GDM1 (cell line): ENCODE data around the gene LINGO1.

Source experiments
- DNase-seq: peaks from one replicate; lab custom pipeline; 2025; lab: John Stamatoyannopoulos, UW

The LINGO1 gene

DNA sequence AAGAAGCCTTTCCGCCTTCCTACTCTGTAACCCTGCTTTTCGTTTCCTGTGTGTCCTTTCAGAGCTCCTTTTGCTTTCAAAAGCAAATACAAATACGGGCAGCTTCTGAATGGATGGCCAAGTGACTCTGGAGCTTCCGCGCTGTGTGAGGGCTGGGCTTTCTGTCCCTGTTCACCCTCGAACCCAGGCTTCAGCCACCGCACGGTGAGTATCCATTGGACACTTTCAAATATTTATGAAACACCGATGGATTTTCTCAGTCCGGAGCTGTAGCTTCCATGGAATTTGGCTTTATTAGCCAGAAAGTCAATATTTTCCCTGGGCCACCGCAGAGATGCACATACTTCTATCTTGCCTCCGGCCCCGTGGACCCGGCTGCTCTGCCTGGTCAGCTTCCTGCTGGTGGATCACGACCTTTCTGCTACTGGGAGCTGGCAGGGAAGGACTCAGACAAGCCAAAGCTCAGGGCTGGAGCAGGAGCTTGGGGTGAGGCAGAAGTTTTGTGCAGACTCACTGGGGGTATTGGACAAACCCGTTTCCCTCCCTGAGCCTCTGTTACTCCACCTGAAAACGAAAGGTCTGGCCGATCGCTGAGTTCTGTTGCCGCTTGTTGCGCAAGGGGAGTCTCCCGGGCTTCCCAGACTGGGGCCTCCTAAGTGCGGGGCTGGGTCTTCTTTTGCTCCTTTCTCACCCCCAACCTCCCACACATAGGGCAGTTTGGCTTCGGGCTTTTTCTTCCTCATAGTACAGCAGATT, 63.6 kb downstream of the LINGO1 start:
- DNase-seq, result no peak

DNA sequence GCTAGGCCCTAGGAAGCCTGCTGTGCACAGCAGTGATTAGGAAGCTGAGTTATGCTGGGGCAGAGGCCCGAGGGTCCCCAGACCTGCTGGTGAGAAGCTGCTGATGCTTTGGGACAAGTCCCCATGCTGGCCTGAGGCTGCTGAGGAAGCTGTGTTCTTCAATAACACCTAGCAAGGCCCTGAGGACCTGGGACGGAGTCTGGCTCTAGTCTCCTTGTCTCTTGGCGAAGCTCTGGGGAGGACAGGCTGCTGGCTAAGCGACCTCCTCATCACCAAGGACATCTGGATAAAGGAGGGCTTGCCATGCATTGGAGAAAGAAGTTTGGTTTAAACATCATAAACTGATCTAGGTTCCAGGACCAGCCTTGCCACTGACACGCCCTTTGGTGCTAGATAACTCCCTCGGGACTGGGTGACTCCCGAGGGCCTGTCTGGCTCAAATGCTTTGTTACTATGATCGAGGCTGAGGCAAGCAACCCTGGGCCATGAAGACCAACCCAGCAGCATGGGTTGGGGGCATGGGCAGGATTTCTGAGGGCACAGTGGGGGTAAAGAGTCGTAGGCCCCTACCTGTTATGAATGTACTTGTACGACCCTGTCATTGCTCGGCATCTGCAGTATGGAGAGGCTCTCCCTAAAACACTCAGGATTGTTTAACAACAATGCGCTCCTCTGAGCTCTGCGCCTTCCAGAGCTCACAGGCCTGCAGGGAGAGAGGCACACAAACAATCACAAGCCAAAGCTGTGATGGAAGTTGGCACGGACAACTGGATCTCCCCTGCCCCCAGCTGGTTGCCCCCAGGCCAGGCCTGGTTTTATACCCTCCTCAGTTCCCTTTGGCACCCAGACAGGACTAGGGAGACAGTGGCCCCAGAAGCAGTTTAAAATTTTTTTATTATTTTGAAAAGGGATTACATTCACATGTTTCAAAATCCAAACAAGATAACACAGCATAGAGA, 64.4 kb downstream of the LINGO1 start:
- DNase-seq, result no peak

GRCh38 chr15:77567202-77567601, 65.5 kb downstream of the LINGO1 start:
- DNase-seq, result no peak

- DNase-seq, result no peak
Observed at GRCh38 chr15:77566092-77566491, 66.6 kb downstream of the LINGO1 start.

DNA sequence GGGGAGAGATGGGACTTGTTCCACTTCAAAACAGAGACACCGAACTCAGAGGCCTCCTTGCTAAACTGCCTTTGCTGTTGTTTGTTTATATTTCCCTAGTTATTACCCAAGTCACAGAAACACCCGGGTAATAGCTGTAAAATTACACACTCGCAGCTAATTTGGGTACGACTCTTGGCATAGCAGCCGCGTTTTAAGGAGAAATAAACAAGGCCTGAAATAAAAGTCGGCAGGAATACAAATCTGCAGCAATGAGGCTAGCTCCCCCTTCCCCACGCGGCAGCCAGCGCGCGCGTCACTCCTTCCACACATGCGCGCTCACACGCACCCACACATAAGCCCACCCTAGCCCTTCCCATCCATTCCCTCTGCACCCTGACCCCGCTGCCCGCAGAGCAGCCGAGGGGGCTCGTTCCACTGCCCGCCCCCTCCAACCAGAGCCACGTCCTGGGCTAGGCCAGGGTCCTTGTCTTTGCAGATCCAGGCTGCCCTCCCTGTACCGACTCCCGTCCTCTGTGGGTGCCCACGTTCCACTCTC, 67.3 kb downstream of the LINGO1 start:
- no peak for DNase-seq

- no peak for DNase-seq
Observed at GRCh38 chr15:77564938-77565337, 67.8 kb downstream of the LINGO1 start.

- no peak for DNase-seq
Observed at GRCh38 chr15:77564341-77564740, 68.4 kb downstream of the LINGO1 start.

- DNase-seq, result no peak
Observed at GRCh38 chr15:77563623-77564156, 69.0 kb downstream of the LINGO1 start.
